ENCODE measurements around the gene PDE11A. TPM values are rescaled to one million over a fixed set of nuclear protein-coding genes. Genes with fewer than 3 reads are reported as not detected.

PDE11A gene
- total and polyA plus RNA-seq, 4 donors, result 0.11 to 1.3 (median 0.25) TPM; not detected in 1

- Histone ChIP-seq H3K4me3 (no peak overlapping the region), H3K36me3 (ENCODE audit: control insufficient read depth in 4 of 4, insufficient read depth in 4 of 4, low read length in 4 of 4) (no peaks in the 10 kb centered on the region), H3K9ac (ENCODE audit: insufficient read depth in 1 of 2, low read length in 2 of 2) (no peak overlapping the region), H3K27ac (ENCODE audit: low read depth in 1 of 2, low read length in 1 of 2) (no peak overlapping the region), H3K4me1 (ENCODE audit: control insufficient read depth in 5 of 5, insufficient read depth in 5 of 5, low read length in 5 of 5) (peaks cover 0 to 8% (median 0%) of the 10 kb centered on the region in 5 donors), H3K27me3 (ENCODE audit: control insufficient read depth in 3 of 3, insufficient read depth in 3 of 3, low read length in 2 of 3) (no peaks in the 10 kb centered on the region), H3K9me3 (ENCODE audit: control insufficient read depth in 4 of 4, insufficient read depth in 3 of 4, low read length in 3 of 4) (no peaks in the 10 kb centered on the region)
- WGBS, 2 donors, result 59 to 78% methylated on average over 1 of the region's 1 CpG
- ATAC-seq (ENCODE audit: insufficient read depth, low FRiP score) (no peak), DNase-seq (no peak)
- TF ChIP-seq CTCF (IDR thresholded peaks at IDR 0.05; ENCODE audit: control extremely low read depth, extremely low read depth), result no peak
Measured at GRCh38 chr2:177631680-177632079, 440.9 kb downstream of the PDE11A start.

- DNase-seq, result no peak
- 62 to 71% methylated on average over 4 of the region's 4 CpGs for WGBS, 2 donors
Measured at GRCh38 chr2:177629357-177630024, 443.1 kb downstream of the PDE11A start.

GRCh38 chr2:177628831-177629230 is 443.7 kb downstream of the PDE11A start:
- peaks cover 0 to 4% (median 0%) of the 10 kb centered on the region in 5 donors for H3K4me1 ChIP-seq (ENCODE audit: control insufficient read depth in 5 of 5, insufficient read depth in 5 of 5, low read length in 5 of 5)
- no peaks in the 10 kb centered on the region for H3K27me3 ChIP-seq (ENCODE audit: control insufficient read depth in 3 of 3, insufficient read depth in 3 of 3, low read length in 2 of 3)
- no peak for TF ChIP-seq CTCF (IDR thresholded peaks at IDR 0.05; ENCODE audit: control extremely low read depth, extremely low read depth)
- 74 to 82% methylated on average over 5 of the region's 5 CpGs for WGBS, 2 donors
- DNase-seq (no peak), ATAC-seq (ENCODE audit: insufficient read depth, low FRiP score) (no peak)
- H3K9ac ChIP-seq (ENCODE audit: insufficient read depth in 1 of 2, low read length in 2 of 2), result no peak overlapping the region
- H3K36me3 ChIP-seq (ENCODE audit: control insufficient read depth in 4 of 4, insufficient read depth in 4 of 4, low read length in 4 of 4), result no peaks in the 10 kb centered on the region
- H3K9me3 ChIP-seq (ENCODE audit: control insufficient read depth in 4 of 4, insufficient read depth in 3 of 4, low read length in 3 of 4), result no peaks in the 10 kb centered on the region
- no peak overlapping the region for H3K27ac ChIP-seq (ENCODE audit: low read depth in 1 of 2, low read length in 1 of 2)
- H3K4me3 ChIP-seq, result no peak overlapping the region

More at GRCh38 chr2:177629357-177630024, 443.1 kb downstream of the PDE11A start:
- no peak overlapping the region for H3K27ac ChIP-seq (ENCODE audit: low read depth in 1 of 2, low read length in 1 of 2)
- no peaks in the 10 kb centered on the region for H3K9me3 ChIP-seq (ENCODE audit: control insufficient read depth in 4 of 4, insufficient read depth in 3 of 4, low read length in 3 of 4)
- H3K36me3 ChIP-seq (ENCODE audit: control insufficient read depth in 4 of 4, insufficient read depth in 4 of 4, low read length in 4 of 4), result no peaks in the 10 kb centered on the region
- H3K4me3 ChIP-seq, result no peak overlapping the region
- H3K4me1 ChIP-seq (ENCODE audit: control insufficient read depth in 5 of 5, insufficient read depth in 5 of 5, low read length in 5 of 5), result peaks cover 0 to 8% (median 0%) of the 10 kb centered on the region in 5 donors
- ATAC-seq (ENCODE audit: insufficient read depth, low FRiP score), result no peak
- H3K9ac ChIP-seq (ENCODE audit: insufficient read depth in 1 of 2, low read length in 2 of 2), result no peak overlapping the region
- H3K27me3 ChIP-seq (ENCODE audit: control insufficient read depth in 3 of 3, insufficient read depth in 3 of 3, low read length in 2 of 3), result no peaks in the 10 kb centered on the region
- no peak for TF ChIP-seq CTCF (IDR thresholded peaks at IDR 0.05; ENCODE audit: control extremely low read depth, extremely low read depth)

All from lung (tissue), 12 donors.